LNCaP clone FGC (cell line): Measurements from ENCODE around the gene ACTR8.

ENCODE experiments used
- DNase-seq: peaks from one replicate; pipeline ENCODE4 v3.0.0-alpha.2; 2011; ENCODE audit warnings: low read depth
- H3K4me3 ChIP-seq: 2 replicates; pipeline ENCODE4 v1.5.1; 2011; ENCODE audit warnings: mild to moderate bottlenecking, low read depth, low read length, control low read depth
- CTCF ChIP-seq: IDR thresholded peaks from 2 replicates; pipeline ENCODE4 v1.5.1; 2012; ENCODE audit warnings: mild to moderate bottlenecking; ENCODE audit not compliant: control insufficient read depth, insufficient read depth; ENCODE audit errors: extremely low read depth

ACTR8 gene

DNA sequence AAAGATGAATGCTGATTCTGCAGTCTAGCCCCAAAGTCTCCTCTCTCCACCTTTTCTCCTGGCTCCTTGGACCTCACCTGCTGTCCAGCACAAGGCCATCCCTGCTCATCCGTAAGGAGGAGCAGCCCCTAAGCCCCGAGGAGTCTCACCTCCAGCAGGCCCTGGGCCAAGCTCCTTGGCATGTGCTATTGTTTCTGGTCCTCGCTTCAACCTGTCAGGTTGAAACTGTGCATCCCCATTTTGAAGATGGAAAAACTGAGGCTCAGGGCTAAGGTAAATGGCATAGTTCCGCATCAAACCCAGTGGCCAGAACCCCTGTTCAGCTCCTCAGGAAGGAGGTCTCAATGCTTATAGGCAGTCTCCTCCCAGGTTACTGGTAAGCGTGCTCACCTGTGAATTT is 61.9 kb downstream of the ACTR8 start:
- no peak for DNase-seq
- H3K4me3 ChIP-seq = no peak overlapping the region
- no peak for TF ChIP-seq CTCF

- DNase-seq = no peak
- no peak for TF ChIP-seq CTCF
- no peak overlapping the region for H3K4me3 ChIP-seq
Measured at GRCh38 chr3:53819163-53819868, 62.6 kb downstream of the ACTR8 start.

DNA sequence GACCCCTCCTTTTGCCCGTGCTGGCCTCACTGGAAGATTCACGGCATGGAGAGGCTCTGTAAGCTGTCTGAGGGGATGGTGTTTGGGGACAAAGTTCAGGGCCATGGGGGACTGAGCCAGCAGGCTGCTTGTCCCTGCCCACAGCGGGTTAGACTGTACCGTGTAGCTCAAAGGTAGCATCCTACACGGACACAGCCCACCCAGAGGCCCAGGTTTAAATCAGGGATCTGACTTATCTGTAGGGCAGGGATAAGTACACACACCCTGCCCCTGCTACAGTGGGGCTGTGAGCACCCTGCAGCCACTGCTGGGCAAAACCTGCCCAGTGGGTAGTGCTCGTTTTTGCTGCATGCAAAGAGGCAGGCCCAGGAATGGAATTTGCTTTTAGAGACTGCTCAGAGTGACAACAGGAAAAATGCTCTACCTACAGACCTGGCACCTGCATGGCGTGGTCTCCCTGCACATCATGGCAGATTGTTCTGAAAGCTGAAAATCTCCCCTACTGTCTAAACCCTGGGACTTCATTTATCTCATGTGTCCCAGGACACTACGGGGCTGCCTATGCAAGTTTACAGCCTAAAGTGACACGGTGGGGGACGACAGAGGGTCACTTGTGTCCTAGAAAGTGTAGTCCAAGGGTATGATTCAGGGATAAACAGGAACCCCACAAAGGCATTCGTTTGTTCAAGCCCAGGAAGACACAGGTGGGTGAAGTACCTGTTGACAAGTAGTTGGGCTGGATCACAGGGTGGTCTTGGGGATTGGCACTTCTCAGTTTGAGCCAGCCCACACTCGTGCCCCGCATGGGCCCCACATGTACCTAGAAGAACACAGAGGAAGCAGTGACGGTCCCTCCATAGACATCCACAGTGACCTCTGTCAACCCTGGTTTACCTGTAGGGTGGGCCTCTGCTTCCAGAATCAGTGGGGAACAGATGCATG is 63.5 kb downstream of the ACTR8 start:
- TF ChIP-seq CTCF = no peak
- DNase-seq = no peak

DNA sequence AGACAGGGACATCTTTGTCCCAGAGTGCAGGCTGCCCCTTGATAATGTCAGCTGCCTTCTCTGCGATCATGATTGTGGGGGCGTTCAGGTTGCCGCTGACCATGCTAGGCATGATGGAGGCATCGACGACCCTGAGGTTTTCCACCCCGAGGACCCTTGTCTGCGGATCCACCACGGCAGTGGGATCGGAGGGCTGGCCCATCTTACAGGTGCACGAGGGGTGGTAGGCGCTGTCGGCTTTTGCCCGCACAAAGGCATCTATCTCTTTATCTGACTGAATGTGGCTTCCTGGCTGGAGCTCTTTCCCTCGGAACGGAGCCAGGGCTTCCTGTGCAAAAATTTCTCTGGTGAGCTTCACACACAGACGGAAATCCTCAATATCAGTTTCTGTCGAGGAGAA is 64.1 kb downstream of the ACTR8 start:
- no peak overlapping the region for H3K4me3 ChIP-seq
- no peak for TF ChIP-seq CTCF
- no peak for DNase-seq

More for the DNA sequence above, 63.5 kb downstream of the ACTR8 start:
- no peak overlapping the region for H3K4me3 ChIP-seq

- TF ChIP-seq CTCF = no peak
- H3K4me3 ChIP-seq = no peak overlapping the region
- no peak for DNase-seq
Measured at GRCh38 chr3:53817211-53817610, 64.7 kb downstream of the ACTR8 start.
